ENCODE data around the gene WTIP. TPM values are rescaled to one million over a fixed set of nuclear protein-coding genes. Genes with fewer than 3 reads are reported as not detected.

Gene WTIP
- total and polyA plus RNA-seq, 2 of the 13 experiments (the other 11 are each of a cell fraction or from before 2014, with no cell fraction given), result 15.0 to 18.1 TPM

- TF ChIP-seq IKZF5 (CRISPR knock-in tag; IDR thresholded peaks at IDR 0.05) (no peak), ZNF75D (CRISPR knock-in tag; IDR thresholded peaks at IDR 0.05; ENCODE audit: borderline replicate concordance) (no peak), ZFAT (CRISPR knock-in tag; conservative IDR thresholded peaks at IDR 0.05) (no peak), ZNF383 (CRISPR knock-in tag; IDR thresholded peaks at IDR 0.05; ENCODE audit: borderline replicate concordance) (no peak), ZKSCAN5 (CRISPR knock-in tag; IDR thresholded peaks at IDR 0.05) (no peak), AGO2 (optimal IDR thresholded peaks at IDR 0.05; ENCODE audit: low read depth, low read length) (peak; percentile 59), ZNF691 (CRISPR knock-in tag; IDR thresholded peaks at IDR 0.05; ENCODE audit: borderline replicate concordance, low read depth) (0 out of 2 replicates have a peak, but pooled peaks have one; percentile 77), ZFP62 (CRISPR knock-in tag; IDR thresholded peaks at IDR 0.05) (no peak), ZNF570 (CRISPR knock-in tag; IDR thresholded peaks at IDR 0.05; ENCODE audit: borderline replicate concordance) (no peak), ZNF703 (CRISPR knock-in tag; IDR thresholded peaks at IDR 0.05; ENCODE audit: borderline replicate concordance) (no peak), ZNF644 (CRISPR knock-in tag; IDR thresholded peaks at IDR 0.05; ENCODE audit: low read depth) (no peak), ZNF20 (CRISPR knock-in tag; IDR thresholded peaks at IDR 0.05) (no peak), DPF2 (CRISPR knock-in tag; IDR thresholded peaks at IDR 0.05; ENCODE audit: borderline replicate concordance, low read depth) (no peak), RERE (CRISPR knock-in tag; IDR thresholded peaks at IDR 0.05; ENCODE audit: low read depth) (no peak), TEAD3 (CRISPR knock-in tag; optimal IDR thresholded peaks at IDR 0.05; ENCODE audit: borderline replicate concordance) (peak; percentile 57)
- TF ChIP-seq, protein P1, sequence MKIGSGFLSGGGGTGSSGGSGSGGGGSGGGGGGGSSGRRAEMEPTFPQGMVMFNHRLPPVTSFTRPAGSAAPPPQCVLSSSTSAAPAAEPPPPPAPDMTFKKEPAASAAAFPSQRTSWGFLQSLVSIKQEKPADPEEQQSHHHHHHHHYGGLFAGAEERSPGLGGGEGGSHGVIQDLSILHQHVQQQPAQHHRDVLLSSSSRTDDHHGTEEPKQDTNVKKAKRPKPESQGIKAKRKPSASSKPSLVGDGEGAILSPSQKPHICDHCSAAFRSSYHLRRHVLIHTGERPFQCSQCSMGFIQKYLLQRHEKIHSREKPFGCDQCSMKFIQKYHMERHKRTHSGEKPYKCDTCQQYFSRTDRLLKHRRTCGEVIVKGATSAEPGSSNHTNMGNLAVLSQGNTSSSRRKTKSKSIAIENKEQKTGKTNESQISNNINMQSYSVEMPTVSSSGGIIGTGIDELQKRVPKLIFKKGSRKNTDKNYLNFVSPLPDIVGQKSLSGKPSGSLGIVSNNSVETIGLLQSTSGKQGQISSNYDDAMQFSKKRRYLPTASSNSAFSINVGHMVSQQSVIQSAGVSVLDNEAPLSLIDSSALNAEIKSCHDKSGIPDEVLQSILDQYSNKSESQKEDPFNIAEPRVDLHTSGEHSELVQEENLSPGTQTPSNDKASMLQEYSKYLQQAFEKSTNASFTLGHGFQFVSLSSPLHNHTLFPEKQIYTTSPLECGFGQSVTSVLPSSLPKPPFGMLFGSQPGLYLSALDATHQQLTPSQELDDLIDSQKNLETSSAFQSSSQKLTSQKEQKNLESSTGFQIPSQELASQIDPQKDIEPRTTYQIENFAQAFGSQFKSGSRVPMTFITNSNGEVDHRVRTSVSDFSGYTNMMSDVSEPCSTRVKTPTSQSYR (CRISPR knock-in tag; IDR thresholded peaks at IDR 0.05; ENCODE audit: borderline replicate concordance), result no peak
Observed at GRCh38 chr19:34501339-34502320, 20.1 kb downstream of the WTIP start (continued).
